IMR-90 (cell line): ENCODE data around the gene NACC2. TPM values are rescaled to one million over a fixed set of nuclear protein-coding genes. Genes with fewer than 3 reads are reported as not detected.

Experiments
- ATAC-seq: fragments of 200-7000 bp; cut with Tn5 transposase; 2 replicates; pipeline ENCODE4 v1.9.1; 2020; ENCODE audit warnings: low read depth, mild to moderate bottlenecking, moderate library complexity
- BruUV-seq: library from RNA; stranded (reverse); fragments of 400-500 nt; replicated peaks from 2 replicates; lab custom pipeline; 2021; lab: Mats Ljungman, UMichigan
- CTCF ChIA-PET: fragments of 300-600 bp; formaldehyde crosslinking; extraction: SDS; loops from one replicate; lab custom pipeline; 2021; ENCODE audit warnings: antibody characterized with exemption; lab: Yijun Ruan, JAX
- POLR2A ChIA-PET: fragments of 300-600 bp; sonication (Branson Sonifier 250); formaldehyde crosslinking; loops from one replicate; lab custom pipeline; 2022; ENCODE audit warnings: antibody characterized with exemption; ENCODE audit not compliant: unreplicated experiment; lab: Charles Lee
- DNase-seq: peaks from one replicate; pipeline ENCODE4 v3.0.0; 2013
- H2AFZ ChIP-seq: replicated peaks from 2 replicates; pipeline ENCODE3; 2013; ENCODE audit warnings: low read length, mild to moderate bottlenecking; ENCODE audit not compliant: poor library complexity
- H2AK5ac ChIP-seq: 2 replicates; pipeline ENCODE4 v1.6.1; 2013; ENCODE audit warnings: low read depth, low read length, inconsistent platforms
- H2AK9ac ChIP-seq: replicated peaks from 2 replicates; pipeline ENCODE3; 2013; ENCODE audit warnings: mild to moderate bottlenecking, low read depth, low read length, moderate library complexity; ENCODE audit not compliant: poor library complexity
- H2BK120ac ChIP-seq: 2 replicates; pipeline ENCODE4 v1.6.1; 2013; ENCODE audit warnings: low read depth, low read length, inconsistent platforms
- H2BK15ac ChIP-seq: 3 replicates; pipeline ENCODE4 v1.6.1; 2013; ENCODE audit warnings: low read depth, low read length, inconsistent platforms
- H2BK20ac ChIP-seq: 2 replicates; pipeline ENCODE4 v1.6.1; 2013; ENCODE audit warnings: low read depth, mild to moderate bottlenecking, inconsistent platforms, low read length, moderate library complexity
- H2BK5ac ChIP-seq: 2 replicates; pipeline ENCODE4 v1.6.1; 2013; ENCODE audit warnings: mild to moderate bottlenecking, low read depth, low read length, inconsistent platforms; ENCODE audit not compliant: poor library complexity, severe bottlenecking
- H3K14ac ChIP-seq: replicated peaks from 2 replicates; pipeline ENCODE4 v1.6.1; 2013; ENCODE audit warnings: low read depth, low read length, inconsistent platforms
- H3K18ac ChIP-seq: 2 replicates; pipeline ENCODE4 v1.6.1; 2013; ENCODE audit warnings: low read depth, low read length, control low read depth
- H3K23ac ChIP-seq: 2 replicates; pipeline ENCODE4 v1.6.1; 2013; ENCODE audit warnings: low read depth, low read length, inconsistent platforms
- H3K27ac ChIP-seq: 2 replicates; pipeline ENCODE4 v1.5.1; 2013; ENCODE audit warnings: mild to moderate bottlenecking, control low read depth, low read length; ENCODE audit not compliant: insufficient read depth
- H3K27me3 ChIP-seq: 2 replicates; pipeline ENCODE4 v1.6.1; 2013; ENCODE audit warnings: low read length; ENCODE audit not compliant: control insufficient read depth, insufficient read depth
- H3K36me3 ChIP-seq: 2 replicates; pipeline ENCODE4 v1.6.1; 2013; ENCODE audit warnings: low read length, mixed read lengths; ENCODE audit not compliant: control insufficient read depth, insufficient read depth
- H3K4ac ChIP-seq: 2 replicates; pipeline ENCODE4 v1.6.1; 2013; ENCODE audit warnings: low read depth, low read length, inconsistent platforms
- H3K4me1 ChIP-seq: 2 replicates; pipeline ENCODE4 v1.6.1; 2013; ENCODE audit warnings: low read length, mixed read lengths; ENCODE audit not compliant: control insufficient read depth, insufficient read depth
- H3K4me2 ChIP-seq: 2 replicates; pipeline ENCODE4 v1.6.1; 2013; ENCODE audit warnings: low read depth, mild to moderate bottlenecking, control low read depth, low read length, moderate library complexity
- H3K4me3 ChIP-seq: 2 replicates; pipeline ENCODE4 v1.5.1; 2013; ENCODE audit warnings: low read depth, mild to moderate bottlenecking, control low read depth, low read length, moderate library complexity; ENCODE audit not compliant: insufficient read depth
- H3K56ac ChIP-seq: 2 replicates; pipeline ENCODE4 v1.6.1; 2013; ENCODE audit warnings: low read length, inconsistent platforms; ENCODE audit not compliant: insufficient read depth; ENCODE audit errors: extremely low read depth
- H3K79me1 ChIP-seq, 2 experiments: 2 replicates each; pipeline ENCODE4 v1.6.1; 2013; ENCODE audit warnings: low read length in 2 of 2, inconsistent platforms in 1 of 2, low read depth in 1 of 2
- H3K9ac ChIP-seq: 2 replicates; pipeline ENCODE4 v1.6.1; 2013; ENCODE audit warnings: low read depth, low read length, control low read depth
- H3K9me1 ChIP-seq: 2 replicates; pipeline ENCODE4 v1.6.1; 2013; ENCODE audit warnings: low read length, inconsistent platforms; ENCODE audit not compliant: insufficient read depth
- H3K9me3 ChIP-seq: 2 replicates; pipeline ENCODE4 v1.6.1; 2013; ENCODE audit warnings: low read length; ENCODE audit not compliant: control insufficient read depth, insufficient read depth
- H4K20me1 ChIP-seq: 2 replicates; pipeline ENCODE4 v1.6.1; 2013; ENCODE audit warnings: low read length, inconsistent platforms; ENCODE audit not compliant: insufficient read depth
- H4K5ac ChIP-seq: 2 replicates; pipeline ENCODE4 v1.6.1; 2013; ENCODE audit warnings: mild to moderate bottlenecking, low read depth, low read length, control low read depth
- H4K8ac ChIP-seq, 2 experiments: 2 replicates each; pipeline ENCODE4 v1.6.1; 2013; ENCODE audit warnings: low read depth in 2 of 2, low read length in 2 of 2, control low read depth in 1 of 2, inconsistent platforms in 1 of 2
- H4K91ac ChIP-seq: 2 replicates; pipeline ENCODE4 v1.6.1; 2013; ENCODE audit warnings: low read depth, low read length, inconsistent platforms; ENCODE audit not compliant: insufficient read depth
- BHLHE40 ChIP-seq: fragments of 150-350 bp; IDR thresholded peaks from 2 replicates; pipeline ENCODE4 v1.6.1; 2016; ENCODE audit warnings: mild to moderate bottlenecking, low read depth, low read length
- CEBPB ChIP-seq: IDR thresholded peaks from 2 replicates; pipeline ENCODE4 v1.6.1; 2012; ENCODE audit warnings: low read depth, low read length, improper control_type of control experiment
- CHD1 ChIP-seq: IDR thresholded peaks from 2 replicates; pipeline ENCODE4 v1.6.1; 2012; ENCODE audit warnings: low read depth, low read length, improper control_type of control experiment
- ELK1 ChIP-seq: fragments of 150-350 bp; IDR thresholded peaks from 2 replicates; pipeline ENCODE4 v1.6.1; 2016; ENCODE audit warnings: low read depth, mild to moderate bottlenecking, low read length, moderate library complexity, borderline replicate concordance
- MAFK ChIP-seq: IDR thresholded peaks from 2 replicates; pipeline ENCODE4 v1.6.1; 2012; ENCODE audit warnings: low read depth, low read length, improper control_type of control experiment
- MAZ ChIP-seq: IDR thresholded peaks from 2 replicates; pipeline ENCODE4 v1.6.1; 2012; ENCODE audit warnings: low read depth, mild to moderate bottlenecking, low read length, improper control_type of control experiment, moderate library complexity, borderline replicate concordance
- MXI1 ChIP-seq: IDR thresholded peaks from 2 replicates; pipeline ENCODE4 v1.6.1; 2012; ENCODE audit warnings: low read depth, mild to moderate bottlenecking, low read length, moderate library complexity, borderline replicate concordance
- USF2 ChIP-seq: fragments of 150-350 bp; IDR thresholded peaks from 2 replicates; pipeline ENCODE4 v1.6.1; 2017; ENCODE audit warnings: mild to moderate bottlenecking, antibody characterized with exemption, low read length, low read depth
- WGBS, 2 experiments: methylation state at CpG; one replicate each; pipeline versions ENCODE4 v1.1.5 to v1.1.7; 2013; ENCODE audit warnings: missing lambda C conversion rate in 2 of 2; ENCODE audit not compliant: insufficient read length in 1 of 2; ENCODE audit errors: extremely low coverage in 2 of 2; 5-methylcytosine and 5-hydroxymethylcytosine counted together
- dilution Hi-C: fragments of 300-500 bp; cut with HindIII; formaldehyde crosslinking; loops from one replicate; pipeline ENCODE4 v1.14.3; 2018; ENCODE audit warnings: low sequenced_read_pairs; ENCODE audit not compliant: unreplicated experiment
- in situ Hi-C: fragments of 300-500 bp; cut with MboI; formaldehyde crosslinking; loops from 3 replicates; pipeline ENCODE4 v1.14.3; 2019; ENCODE audit warnings: low sequenced_read_pairs, inconsistent platforms, mixed read lengths
- intact Hi-C: fragments of 100-400 bp; cut with micrococcal nuclease; formaldehyde crosslinking; loops from 2 replicates; pipeline ENCODE4 v1.10.0; 2022
- polyA plus RNA-seq, 3 experiments: library from polyadenylated mRNA; depleted of rRNA; stranded (reverse); fragments of >200 nt; gene quantifications; 2 replicates each; pipeline ENCODE4 v1.2.3, GENCODE V29; 2012; ENCODE audit warnings: low replicate concordance in 1 of 3
- total RNA-seq: library from RNA; depleted of rRNA; stranded (reverse); fragments of >200 nt; gene quantifications from 2 replicates; pipeline ENCODE4 v1.2.3, GENCODE V29; 2012

NACC2 gene
- total and polyA plus RNA-seq, 2 of the 4 experiments (the other 2 are of a cell fraction) = 7.9 to 19.0 TPM

DNA sequence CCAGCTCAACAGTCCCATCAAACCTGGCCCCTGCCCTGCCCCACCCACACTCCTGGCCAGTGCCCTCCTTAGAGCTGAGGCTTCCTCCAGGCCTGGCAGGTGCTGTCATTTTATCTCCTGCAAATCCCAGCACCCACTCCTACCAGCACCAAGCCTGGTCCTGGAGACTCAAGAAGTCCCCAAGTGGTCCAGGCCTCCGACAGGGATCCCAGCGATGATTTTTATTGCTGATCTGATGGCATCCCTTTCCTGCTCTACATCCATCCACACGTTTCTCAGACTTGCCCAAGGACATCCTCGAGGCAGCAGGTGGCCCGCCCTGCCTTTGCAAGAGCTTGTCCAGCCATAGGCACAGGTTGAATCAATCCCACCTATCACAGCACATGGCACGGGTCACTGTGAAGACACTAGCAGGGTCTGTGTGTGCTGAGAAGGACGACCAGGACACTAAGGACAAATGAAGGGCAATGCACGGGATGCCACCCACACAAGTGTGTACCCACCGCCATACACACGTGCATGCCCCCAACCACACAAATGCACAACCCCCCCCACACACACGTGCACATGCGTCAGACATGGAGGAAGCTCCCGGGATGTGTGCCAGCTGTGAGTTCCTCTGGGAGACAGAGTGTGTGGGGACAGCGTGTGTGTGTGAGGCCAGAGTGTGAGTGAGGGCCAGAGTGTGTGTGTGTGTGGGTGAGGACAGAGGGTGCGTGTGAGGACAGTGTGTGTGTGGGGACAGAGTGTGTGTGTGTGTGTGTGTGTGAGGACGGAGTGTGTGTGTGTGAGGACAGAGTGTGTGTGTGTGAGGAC, 71.5 kb downstream of the NACC2 start:
- Histone ChIP-seq H2AK5ac (peak overlapping the region; percentile 93), H4K5ac (no peak overlapping the region), H3K14ac (no peak overlapping the region; the same call in 1 of the 2 replicates), H3K4me2 (no peak overlapping the region), H3K56ac (no peak overlapping the region), H2BK20ac (no peak overlapping the region), H3K79me1 (peaks cover 37 to 75% of the 10 kb centered on the region in 2 experiments), H4K20me1 (peaks cover 80% of the 10 kb centered on the region), H2BK15ac (0 out of 3 replicates have a peak overlapping the region, but pooled peaks have one; percentile 36), H3K23ac (peak overlapping the region; percentile 96), H3K4me3 (no peak overlapping the region), H2AFZ (no peak overlapping the region), H3K36me3 (peaks cover 17% of the 10 kb centered on the region), H3K4me1 (peaks cover 9% of the 10 kb centered on the region; the same call in 1 of the 2 replicates), H3K9me3 (no peaks in the 10 kb centered on the region), H2AK9ac (peak overlapping the region; percentile 81), H3K9me1 (peaks cover 31% of the 10 kb centered on the region), H3K9ac (no peak overlapping the region), H4K8ac (peak overlapping the region in 1 of 2 experiments; percentile 57; a peak in 2 of 4 replicates), H4K91ac (peak overlapping the region; percentile 56; the same call in 1 of the 2 replicates), H3K4ac (peak overlapping the region; percentile 54; the same call in 1 of the 2 replicates), H2BK5ac (peak overlapping the region; percentile 80), H3K18ac (peak overlapping the region; percentile 14; the same call in 1 of the 2 replicates), H3K27me3 (no peaks in the 10 kb centered on the region), H2BK120ac (no peak overlapping the region), H3K27ac (peak overlapping the region; percentile 30; the same call in 1 of the 2 replicates)
- peak; percentile 81 for DNase-seq
- ChIA-PET CTCF (interaction anchor here (0.5 kb wide), 1 partner anchor 11 kb away, joined by 4 read pairs; no protein-coding TSS in a partner anchor), POLR2A (no interaction called here)
- intact Hi-C loops = no loop called here
- TF ChIP-seq CHD1 = no peak
- TF ChIP-seq MAFK = no peak
- TF ChIP-seq MXI1 = peak; percentile 73; the same call in 1 of the 2 replicates
- TF ChIP-seq ELK1 = no peak
- peak; percentile 36; the same call in 1 of the 2 replicates for TF ChIP-seq USF2
- TF ChIP-seq CEBPB = no peak
- TF ChIP-seq MAZ = no peak
- peak; percentile 95 for TF ChIP-seq BHLHE40
- in situ Hi-C loops = no loop called here
- dilution Hi-C loops = no loop called here
- peak; percentile 70 for ATAC-seq
- BruUV-seq = no TSS peak
- 55% methylated on average over 3 of the region's 16 CpGs; no CpG with 5 or more reads in 1 of the 2 experiments for WGBS, 2 experiments
